Testis (tissue), 3 donors: ENCODE results near the gene VSTM1. TPM values are rescaled to one million over a fixed set of nuclear protein-coding genes. Genes with fewer than 3 reads are reported as not detected.

ENCODE experiments used
- DNase-seq: peaks from one replicate; pipeline ENCODE4 v3.0.0-alpha.2; 2019
- H3K27ac ChIP-seq, 2 donors: fragments of 200-600 bp; sonication (generic); one replicate each; pipeline ENCODE4 v1.5.1; 2019
- H3K27me3 ChIP-seq: fragments of 200-600 bp; sonication (generic); one replicate; pipeline ENCODE4 v1.5.1; 2019
- H3K36me3 ChIP-seq: fragments of 200-600 bp; sonication (generic); one replicate; pipeline ENCODE4 v1.5.1; 2017; ENCODE audit warnings: low read depth; ENCODE audit errors: missing control alignments
- H3K4me1 ChIP-seq: fragments of 200-600 bp; sonication (generic); one replicate; pipeline ENCODE4 v1.5.1; 2019
- H3K4me3 ChIP-seq, 2 donors: fragments of 200-600 bp; sonication (generic); one replicate each; pipeline ENCODE4 v1.5.1; 2017 to 2019
- H3K9me3 ChIP-seq: fragments of 200-600 bp; sonication (generic); one replicate; pipeline ENCODE4 v1.5.1; 2017
- CTCF ChIP-seq, 3 experiments: fragments of 450-650 bp in 2 of 3; fragments of 200-600 bp in 1 of 3; sonication (generic) in 1 of 3; IDR thresholded peaks; one replicate each; pipeline ENCODE4 v1.5.1; 2016 to 2019; ENCODE audit warnings: antibody characterized with exemption in 3 of 3, mild to moderate bottlenecking in 2 of 3, moderate library complexity in 1 of 3
- POLR2A ChIP-seq: fragments of 450-650 bp; IDR thresholded peaks from one replicate; pipeline ENCODE4 v1.6.1; 2017; ENCODE audit warnings: antibody characterized with exemption, mild to moderate bottlenecking, moderate library complexity
- WGBS, 2 donors: methylation state at CpG; one replicate each; pipeline ENCODE4 v1.1.5; 2018; 5-methylcytosine and 5-hydroxymethylcytosine counted together
- intact Hi-C: fragments of 100-400 bp; cut with DNase I; formaldehyde crosslinking; loops from one replicate; pipeline ENCODE4 v1.15.1; 2023; ENCODE audit warnings: low total_unique reads
- polyA plus RNA-seq: library from polyadenylated mRNA; stranded (reverse); fragments of 350-450 nt; fragmentation: Illumina TruSeq; extraction: RNeasy Lipid Tissue Mini Kit (QIAGEN cat#74804); gene quantifications from one replicate; pipeline ENCODE4 v1.2.3, GENCODE V29; 2014; ENCODE audit warnings: low read depth, low replicate concordance; ENCODE audit not compliant: insufficient read depth
- total RNA-seq, 2 donors: library from RNA; depleted of rRNA; stranded (reverse); fragments of >200 nt; gene quantifications; one replicate each; pipeline ENCODE4 v1.2.3, GENCODE V29; 2016

VSTM1 gene
- total and polyA plus RNA-seq, 3 donors from 2014 or later = 1.4 TPM; not detected in 2

DNA sequence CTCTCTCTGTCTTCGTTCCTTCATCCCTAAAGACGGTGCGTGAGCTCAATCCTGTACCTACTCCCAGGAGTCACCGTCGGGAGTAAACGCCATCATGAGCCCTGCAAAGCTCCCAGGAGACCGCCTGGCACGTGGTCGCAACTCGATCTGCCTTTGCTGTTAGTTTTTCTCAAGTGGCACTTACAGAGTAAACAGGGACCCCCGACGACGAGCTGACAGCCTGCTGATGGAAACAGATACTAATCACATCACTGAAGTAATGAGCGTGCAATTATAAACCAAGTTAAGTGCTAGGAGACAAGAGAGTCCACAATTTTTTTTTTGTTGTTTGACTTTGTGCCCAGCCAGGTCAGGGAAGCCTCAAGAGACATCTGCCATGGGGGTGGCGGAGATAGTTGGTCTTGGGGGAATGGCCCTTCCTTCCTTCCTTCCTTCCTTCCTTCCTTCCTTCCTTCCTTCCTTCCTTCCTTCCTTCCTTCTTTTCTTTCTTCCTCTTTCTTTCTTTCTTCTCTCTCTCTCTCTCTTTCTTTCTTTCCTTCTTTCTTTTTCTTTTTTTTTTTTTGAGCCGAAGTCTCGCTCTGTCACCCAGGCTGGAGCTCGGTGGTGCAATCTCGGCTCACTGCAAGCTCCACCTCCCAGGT is 48.7 kb downstream of the VSTM1 start:
- Histone ChIP-seq H3K27me3 (no peaks in the 10 kb centered on the region), H3K9me3 (no peaks in the 10 kb centered on the region), H3K4me1 (no peaks in the 10 kb centered on the region), H3K36me3 (no peaks in the 10 kb centered on the region), H3K4me3 (no peak overlapping the region), H3K27ac (no peak overlapping the region)
- intact Hi-C loops = no loop called here
- DNase-seq = no peak
- no peak for TF ChIP-seq POLR2A
- WGBS, 2 donors = 57 to 71% methylated on average over 19 of the region's 19 CpGs

GRCh38 chr19:54013866-54014265 is 49.8 kb downstream of the VSTM1 start:
- 76 to 77% methylated on average over 8 of the region's 8 CpGs for WGBS, 2 donors
- Histone ChIP-seq H3K9me3 (no peaks in the 10 kb centered on the region), H3K27ac (no peak overlapping the region), H3K4me1 (no peaks in the 10 kb centered on the region), H3K27me3 (no peaks in the 10 kb centered on the region), H3K36me3 (no peaks in the 10 kb centered on the region), H3K4me3 (no peak overlapping the region)
- DNase-seq = no peak
- intact Hi-C loops = no loop called here
- TF ChIP-seq CTCF (IDR thresholded peaks at IDR 0.05) (no peak), POLR2A (no peak)

- WGBS, 2 donors = 15 to 25% methylated on average over 21 to 36 of the region's 36 CpGs
- DNase-seq = no peak
- H3K27me3 ChIP-seq = no peaks in the 10 kb centered on the region
- no peak overlapping the region for H3K27ac ChIP-seq
- no peaks in the 10 kb centered on the region for H3K9me3 ChIP-seq
- TF ChIP-seq CTCF (IDR thresholded peaks at IDR 0.05) (no peak), POLR2A (no peak)
- no peaks in the 10 kb centered on the region for H3K36me3 ChIP-seq
- no peaks in the 10 kb centered on the region for H3K4me1 ChIP-seq
- no peak overlapping the region for H3K4me3 ChIP-seq
- intact Hi-C loops = no loop called here
Observed at GRCh38 chr19:54011507-54012211, 52.0 kb downstream of the VSTM1 start.

DNA sequence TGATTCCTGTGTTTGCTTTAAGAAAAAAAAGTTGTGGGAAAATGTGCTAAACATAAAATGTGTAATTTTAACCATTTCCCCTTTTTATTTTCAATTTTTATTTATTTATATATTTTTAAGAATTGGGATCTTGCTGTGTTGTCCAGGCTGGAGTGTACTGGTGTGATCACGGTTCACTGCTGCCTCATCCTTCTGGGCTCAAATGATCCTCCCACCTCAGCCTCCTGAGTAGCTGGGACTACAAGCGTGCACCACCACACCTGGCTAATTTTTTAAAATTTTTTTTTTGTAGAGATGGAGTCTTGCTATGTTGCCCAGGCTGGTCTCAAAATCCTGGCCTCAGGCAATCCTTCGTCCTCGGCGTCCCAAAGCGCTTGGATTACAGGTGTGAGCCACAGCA is 53.2 kb downstream of the VSTM1 start:
- Histone ChIP-seq H3K27me3 (no peaks in the 10 kb centered on the region), H3K36me3 (no peaks in the 10 kb centered on the region), H3K27ac (no peak overlapping the region), H3K4me1 (no peaks in the 10 kb centered on the region), H3K9me3 (no peaks in the 10 kb centered on the region), H3K4me3 (no peak overlapping the region)
- TF ChIP-seq POLR2A (no peak), CTCF (IDR thresholded peaks at IDR 0.05) (no peak)
- WGBS, 2 donors = 90 to 96% methylated on average over 6 of the region's 6 CpGs
- intact Hi-C loops = no loop called here
- DNase-seq = no peak

GRCh38 chr19:54009440-54009839 is 54.3 kb downstream of the VSTM1 start:
- 87 to 88% methylated on average over 8 of the region's 8 CpGs for WGBS, 2 donors
- H3K27me3 ChIP-seq = no peaks in the 10 kb centered on the region

More at GRCh38 chr19:54009440-54009839, 54.3 kb downstream of the VSTM1 start:
- DNase-seq = no peak
- TF ChIP-seq POLR2A (no peak), CTCF (IDR thresholded peaks at IDR 0.05) (no peak)
- H3K27ac ChIP-seq = no peak overlapping the region
- intact Hi-C loops = no loop called here
- no peak overlapping the region for H3K4me3 ChIP-seq
- H3K9me3 ChIP-seq = no peaks in the 10 kb centered on the region
- no peaks in the 10 kb centered on the region for H3K36me3 ChIP-seq
- no peaks in the 10 kb centered on the region for H3K4me1 ChIP-seq
